ENCODE results near the gene ANKRD13B.

Gene ANKRD13B

DNA sequence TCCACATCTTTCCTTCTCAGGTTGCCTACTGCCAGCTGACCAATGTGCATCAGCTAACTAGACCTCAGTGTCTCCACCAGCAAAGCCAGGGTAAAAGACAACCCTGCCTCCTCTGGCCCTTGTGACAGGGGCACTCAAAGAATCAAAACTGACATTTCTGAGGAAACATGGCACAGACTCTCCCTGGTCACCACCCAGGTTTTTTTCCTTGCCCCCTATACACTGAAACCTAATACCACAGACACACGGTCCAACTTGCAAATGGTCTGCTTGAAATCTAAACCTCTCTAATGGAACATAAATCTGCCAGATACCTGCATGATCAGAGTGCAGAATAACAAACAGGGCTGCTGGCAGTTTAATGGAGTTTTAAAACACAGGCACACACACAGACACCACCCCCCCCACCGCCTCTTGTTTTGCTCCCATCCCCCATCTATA lies 49.3 kb downstream of the ANKRD13B start (continued):
- no peak for TF ChIP-seq SCRT1 (tag by site-specific recombination; IDR thresholded peaks at IDR 0.05; ENCODE audit: borderline replicate concordance)
- no peak for TF ChIP-seq ZNF121 (tag by site-specific recombination; IDR thresholded peaks at IDR 0.05)
- peak; percentile 50; the same call in 1 of the 2 replicates for TF ChIP-seq INSM2 (tag by site-specific recombination; IDR thresholded peaks at IDR 0.05)
- TF ChIP-seq ZBTB20 (tag by site-specific recombination; IDR thresholded peaks at IDR 0.05) = no peak
- peak; percentile 71 for TF ChIP-seq ZNF629 (tag by site-specific recombination; IDR thresholded peaks at IDR 0.05)
- no peak for TF ChIP-seq YY2 (tag by site-specific recombination; IDR thresholded peaks at IDR 0.05)
- peak; percentile 67 for TF ChIP-seq GLIS2 (tag by site-specific recombination; IDR thresholded peaks at IDR 0.05)
- TF ChIP-seq, protein P1, sequence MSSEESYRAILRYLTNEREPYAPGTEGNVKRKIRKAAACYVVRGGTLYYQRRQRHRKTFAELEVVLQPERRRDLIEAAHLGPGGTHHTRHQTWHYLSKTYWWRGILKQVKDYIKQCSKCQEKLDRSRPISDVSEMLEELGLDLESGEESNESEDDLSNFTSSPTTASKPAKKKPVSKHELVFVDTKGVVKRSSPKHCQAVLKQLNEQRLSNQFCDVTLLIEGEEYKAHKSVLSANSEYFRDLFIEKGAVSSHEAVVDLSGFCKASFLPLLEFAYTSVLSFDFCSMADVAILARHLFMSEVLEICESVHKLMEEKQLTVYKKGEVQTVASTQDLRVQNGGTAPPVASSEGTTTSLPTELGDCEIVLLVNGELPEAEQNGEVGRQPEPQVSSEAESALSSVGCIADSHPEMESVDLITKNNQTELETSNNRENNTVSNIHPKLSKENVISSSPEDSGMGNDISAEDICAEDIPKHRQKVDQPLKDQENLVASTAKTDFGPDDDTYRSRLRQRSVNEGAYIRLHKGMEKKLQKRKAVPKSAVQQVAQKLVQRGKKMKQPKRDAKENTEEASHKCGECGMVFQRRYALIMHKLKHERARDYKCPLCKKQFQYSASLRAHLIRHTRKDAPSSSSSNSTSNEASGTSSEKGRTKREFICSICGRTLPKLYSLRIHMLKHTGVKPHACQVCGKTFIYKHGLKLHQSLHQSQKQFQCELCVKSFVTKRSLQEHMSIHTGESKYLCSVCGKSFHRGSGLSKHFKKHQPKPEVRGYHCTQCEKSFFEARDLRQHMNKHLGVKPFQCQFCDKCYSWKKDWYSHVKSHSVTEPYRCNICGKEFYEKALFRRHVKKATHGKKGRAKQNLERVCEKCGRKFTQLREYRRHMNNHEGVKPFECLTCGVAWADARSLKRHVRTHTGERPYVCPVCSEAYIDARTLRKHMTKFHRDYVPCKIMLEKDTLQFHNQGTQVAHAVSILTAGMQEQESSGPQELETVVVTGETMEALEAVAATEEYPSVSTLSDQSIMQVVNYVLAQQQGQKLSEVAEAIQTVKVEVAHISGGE (tag by site-specific recombination; conservative IDR thresholded peaks at IDR 0.05; ENCODE audit: low read depth) = no peak
- TF ChIP-seq ZNF302 (tag by site-specific recombination; IDR thresholded peaks at IDR 0.05; ENCODE audit: low read depth) = no peak
- TF ChIP-seq ZFP69B (tag by site-specific recombination; IDR thresholded peaks at IDR 0.05) = peak; percentile 54; the same call in 1 of the 2 replicates
- TF ChIP-seq ZFHX2 (tag by site-specific recombination; conservative IDR thresholded peaks at IDR 0.05) = no peak
- TF ChIP-seq, protein P2, sequence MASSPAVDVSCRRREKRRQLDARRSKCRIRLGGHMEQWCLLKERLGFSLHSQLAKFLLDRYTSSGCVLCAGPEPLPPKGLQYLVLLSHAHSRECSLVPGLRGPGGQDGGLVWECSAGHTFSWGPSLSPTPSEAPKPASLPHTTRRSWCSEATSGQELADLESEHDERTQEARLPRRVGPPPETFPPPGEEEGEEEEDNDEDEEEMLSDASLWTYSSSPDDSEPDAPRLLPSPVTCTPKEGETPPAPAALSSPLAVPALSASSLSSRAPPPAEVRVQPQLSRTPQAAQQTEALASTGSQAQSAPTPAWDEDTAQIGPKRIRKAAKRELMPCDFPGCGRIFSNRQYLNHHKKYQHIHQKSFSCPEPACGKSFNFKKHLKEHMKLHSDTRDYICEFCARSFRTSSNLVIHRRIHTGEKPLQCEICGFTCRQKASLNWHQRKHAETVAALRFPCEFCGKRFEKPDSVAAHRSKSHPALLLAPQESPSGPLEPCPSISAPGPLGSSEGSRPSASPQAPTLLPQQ (tag by site-specific recombination; IDR thresholded peaks at IDR 0.05) = peak; percentile 47; the same call in 1 of the 2 replicates
- TF ChIP-seq, protein P3, sequence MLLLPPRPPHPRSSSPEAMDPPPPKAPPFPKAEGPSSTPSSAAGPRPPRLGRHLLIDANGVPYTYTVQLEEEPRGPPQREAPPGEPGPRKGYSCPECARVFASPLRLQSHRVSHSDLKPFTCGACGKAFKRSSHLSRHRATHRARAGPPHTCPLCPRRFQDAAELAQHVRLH (tag by site-specific recombination; IDR thresholded peaks at IDR 0.05) = peak; percentile 76; the same call in 1 of the 2 replicates
- no peak for TF ChIP-seq BCL6B (tag by site-specific recombination; IDR thresholded peaks at IDR 0.05)
- TF ChIP-seq WT1 (tag by site-specific recombination; IDR thresholded peaks at IDR 0.05) = peak; percentile 61; the same call in 1 of the 2 replicates
- no peak for TF ChIP-seq ZNF280C (tag by site-specific recombination; IDR thresholded peaks at IDR 0.05)
- TF ChIP-seq, protein P4, sequence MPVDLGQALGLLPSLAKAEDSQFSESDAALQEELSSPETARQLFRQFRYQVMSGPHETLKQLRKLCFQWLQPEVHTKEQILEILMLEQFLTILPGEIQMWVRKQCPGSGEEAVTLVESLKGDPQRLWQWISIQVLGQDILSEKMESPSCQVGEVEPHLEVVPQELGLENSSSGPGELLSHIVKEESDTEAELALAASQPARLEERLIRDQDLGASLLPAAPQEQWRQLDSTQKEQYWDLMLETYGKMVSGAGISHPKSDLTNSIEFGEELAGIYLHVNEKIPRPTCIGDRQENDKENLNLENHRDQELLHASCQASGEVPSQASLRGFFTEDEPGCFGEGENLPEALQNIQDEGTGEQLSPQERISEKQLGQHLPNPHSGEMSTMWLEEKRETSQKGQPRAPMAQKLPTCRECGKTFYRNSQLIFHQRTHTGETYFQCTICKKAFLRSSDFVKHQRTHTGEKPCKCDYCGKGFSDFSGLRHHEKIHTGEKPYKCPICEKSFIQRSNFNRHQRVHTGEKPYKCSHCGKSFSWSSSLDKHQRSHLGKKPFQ (tag by site-specific recombination; IDR thresholded peaks at IDR 0.05) = peak; percentile 59; the same call in 1 of the 2 replicates
- no peak for TF ChIP-seq ZNF510 (tag by site-specific recombination; IDR thresholded peaks at IDR 0.05; ENCODE audit: insufficient replicate concordance)
- TF ChIP-seq BCL11A (tag by site-specific recombination; IDR thresholded peaks at IDR 0.05; ENCODE audit: low read depth) = peak; percentile 48; the same call in 1 of the 2 replicates
- no peak for TF ChIP-seq ZNF26 (tag by site-specific recombination; IDR thresholded peaks at IDR 0.05)
- TF ChIP-seq ZSCAN23 (tag by site-specific recombination; IDR thresholded peaks at IDR 0.05) = peak; percentile 67
- TF ChIP-seq ZNF555 (tag by site-specific recombination; conservative IDR thresholded peaks at IDR 0.05) = no peak
- TF ChIP-seq ZNF837 (tag by site-specific recombination; IDR thresholded peaks at IDR 0.05) = no peak
- TF ChIP-seq ZNF394 (tag by site-specific recombination; IDR thresholded peaks at IDR 0.05; ENCODE audit: borderline replicate concordance) = no peak
- no peak for TF ChIP-seq ZNF37A (tag by site-specific recombination; IDR thresholded peaks at IDR 0.05)
- TF ChIP-seq ZNF529 (tag by site-specific recombination; IDR thresholded peaks at IDR 0.05; ENCODE audit: insufficient replicate concordance) = no peak
